Measurements from ENCODE around the gene LYPD6.
"Not testable (repeated sequence)": the region's sequence is repeated elsewhere in the genome, so short reads cannot be mapped to it uniquely, and the experiment has no call there.

Gene LYPD6

GRCh38 chr2:149330127-149331022 is at the start of gene LYPD6:
TSS of gene LYPD6 (plus strand) at chr2:149330587. CDS start at chr2:149437709, 107,122 bp downstream.
- DNase-seq: peak; percentile 78

- no peak for DNase-seq
Measured at GRCh38 chr2:149281441-149281840, 48.9 kb upstream of the LYPD6 start.

- DNase-seq: no peak
Measured at GRCh38 chr2:149290662-149291061, 39.7 kb upstream of the LYPD6 start.

- DNase-seq: no peak
Measured at GRCh38 chr2:149291881-149292280, 38.5 kb upstream of the LYPD6 start.

- DNase-seq: no peak
Measured at GRCh38 chr2:149296031-149296430, 34.4 kb upstream of the LYPD6 start.

GRCh38 chr2:149307014-149307413 is 23.4 kb upstream of the LYPD6 start:
- no peak for DNase-seq

GRCh38 chr2:149310349-149310748 is 20.0 kb upstream of the LYPD6 start:
- DNase-seq: no peak

- no peak for DNase-seq
Measured at GRCh38 chr2:149312039-149312438, 18.3 kb upstream of the LYPD6 start.

- peak; percentile 98 for DNase-seq
Measured at GRCh38 chr2:149313512-149313972, 16.8 kb upstream of the LYPD6 start.

GRCh38 chr2:149314687-149315086 is 15.7 kb upstream of the LYPD6 start:
- no peak for DNase-seq

- DNase-seq: no peak
Measured at GRCh38 chr2:149315461-149315860, 14.9 kb upstream of the LYPD6 start.

GRCh38 chr2:149318566-149318965 is 11.8 kb upstream of the LYPD6 start:
- DNase-seq: not testable (repeated sequence)

GRCh38 chr2:149320362-149320761 is 10.0 kb upstream of the LYPD6 start:
- DNase-seq: no peak

- DNase-seq: no peak
Measured at GRCh38 chr2:149329068-149329467, 1.3 kb upstream of the LYPD6 start.

GRCh38 chr2:149329489-149330126 is 779 bp upstream of the LYPD6 start:
- DNase-seq: peak; percentile 68

GRCh38 chr2:149331023-149331400 is 625 bp downstream of the LYPD6 start:
- no peak for DNase-seq

GRCh38 chr2:149332364-149332763 is 2.0 kb downstream of the LYPD6 start:
- no peak for DNase-seq

GRCh38 chr2:149333636-149334035 is 3.2 kb downstream of the LYPD6 start:
- no peak for DNase-seq

GRCh38 chr2:149334156-149334555 is 3.8 kb downstream of the LYPD6 start:
- no peak for DNase-seq

- no peak for DNase-seq
Measured at GRCh38 chr2:149339324-149339723, 8.9 kb downstream of the LYPD6 start.

GRCh38 chr2:149342509-149342908 is 12.1 kb downstream of the LYPD6 start:
- DNase-seq: no peak

GRCh38 chr2:149344105-149344504 is 13.7 kb downstream of the LYPD6 start:
- no peak for DNase-seq

GRCh38 chr2:149346272-149346671 is 15.9 kb downstream of the LYPD6 start:
- DNase-seq: no peak

GRCh38 chr2:149348291-149348690 is 17.9 kb downstream of the LYPD6 start:
- DNase-seq: no peak

Data from NCI-H1105 (cell line).